SKM-1 treated with dmso at 0.1 percent for 144 hours (cell line): ENCODE results near the gene FCGR1A.
"Not testable (repeated sequence)": the region's sequence is repeated elsewhere in the genome, so short reads cannot be mapped to it uniquely, and the experiment has no call there.

Source experiments
- DNase-seq: peaks from one replicate; lab custom pipeline; 2025; ENCODE audit not compliant: unreplicated experiment; lab: John Stamatoyannopoulos, UW

Gene FCGR1A

DNA sequence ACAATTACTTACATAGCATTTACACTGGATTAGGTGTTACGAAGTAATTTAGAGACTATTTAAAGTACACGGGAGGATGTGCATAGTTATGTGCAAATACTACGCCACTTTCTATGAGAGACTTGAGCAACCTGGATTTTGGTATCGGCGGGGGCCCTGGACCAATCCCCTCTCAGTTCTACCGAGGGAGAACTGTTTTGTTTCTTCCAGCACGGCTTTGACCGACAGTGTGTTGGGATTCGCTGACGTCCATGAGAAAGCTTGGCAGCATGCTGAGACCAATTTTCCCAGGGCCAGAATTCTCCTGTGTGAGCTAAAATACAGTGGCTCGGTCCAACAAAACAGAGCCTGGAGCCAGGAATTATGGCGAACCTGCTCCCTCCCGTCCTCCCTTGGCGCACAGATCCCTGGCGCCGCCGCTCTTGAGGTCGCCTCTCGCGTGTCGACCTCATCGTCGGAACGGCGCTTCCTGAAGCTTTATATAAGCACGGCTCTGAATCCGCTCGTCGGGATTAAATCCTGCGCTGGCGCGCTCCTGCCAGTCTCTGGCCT lies 49.3 kb downstream of the FCGR1A start:
- DNase-seq = not testable (repeated sequence)

DNA sequence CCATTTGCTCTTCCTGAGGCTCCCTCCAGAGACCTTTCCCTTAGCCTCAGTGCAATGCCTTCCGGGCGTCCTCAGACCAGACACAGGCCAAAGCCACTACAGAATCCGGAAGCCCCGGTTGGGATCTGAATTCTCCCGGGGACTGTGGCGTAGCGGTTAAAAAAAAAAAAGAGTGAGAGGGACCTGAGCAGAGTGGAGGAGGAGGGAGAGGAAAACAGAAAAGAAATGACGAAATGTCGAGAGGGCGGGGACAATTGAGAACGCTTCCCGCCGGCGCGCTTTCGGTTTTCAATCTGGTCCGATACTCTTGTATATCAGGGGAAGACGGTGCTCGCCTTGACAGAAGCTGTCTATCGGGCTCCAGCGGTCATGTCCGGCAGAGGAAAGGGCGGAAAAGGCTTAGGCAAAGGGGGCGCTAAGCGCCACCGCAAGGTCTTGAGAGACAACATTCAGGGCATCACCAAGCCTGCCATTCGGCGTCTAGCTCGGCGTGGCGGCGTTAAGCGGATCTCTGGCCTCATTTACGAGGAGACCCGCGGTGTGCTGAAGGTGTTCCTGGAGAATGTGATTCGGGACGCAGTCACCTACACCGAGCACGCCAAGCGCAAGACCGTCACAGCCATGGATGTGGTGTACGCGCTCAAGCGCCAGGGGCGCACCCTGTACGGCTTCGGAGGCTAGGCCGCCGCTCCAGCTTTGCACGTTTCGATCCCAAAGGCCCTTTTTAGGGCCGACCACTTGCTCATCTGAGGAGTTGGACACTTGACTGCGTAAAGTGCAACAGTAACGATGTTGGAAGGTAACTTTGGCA lies 50.0 kb downstream of the FCGR1A start:
- DNase-seq = not testable (repeated sequence)

DNA sequence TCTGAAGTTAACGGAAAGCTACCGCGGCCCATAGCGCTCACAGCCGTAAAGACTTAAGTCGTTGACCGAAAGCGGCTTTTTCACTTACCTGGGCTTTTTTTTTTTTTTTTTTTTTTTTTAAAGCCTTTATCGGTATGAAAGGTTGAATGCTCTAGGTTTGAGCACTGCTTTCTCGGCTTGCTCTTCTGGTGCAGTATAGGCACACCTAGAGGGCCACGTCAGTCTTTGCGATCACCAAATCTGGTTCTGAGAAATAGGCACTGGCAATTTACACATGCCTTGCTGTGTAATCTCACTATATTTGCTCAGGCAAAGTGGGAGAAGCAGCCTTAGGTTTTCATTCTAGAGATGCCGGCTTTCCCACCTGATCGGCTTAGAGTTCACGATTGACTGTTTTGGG lies 50.6 kb downstream of the FCGR1A start:
- DNase-seq = not testable (repeated sequence)

DNA sequence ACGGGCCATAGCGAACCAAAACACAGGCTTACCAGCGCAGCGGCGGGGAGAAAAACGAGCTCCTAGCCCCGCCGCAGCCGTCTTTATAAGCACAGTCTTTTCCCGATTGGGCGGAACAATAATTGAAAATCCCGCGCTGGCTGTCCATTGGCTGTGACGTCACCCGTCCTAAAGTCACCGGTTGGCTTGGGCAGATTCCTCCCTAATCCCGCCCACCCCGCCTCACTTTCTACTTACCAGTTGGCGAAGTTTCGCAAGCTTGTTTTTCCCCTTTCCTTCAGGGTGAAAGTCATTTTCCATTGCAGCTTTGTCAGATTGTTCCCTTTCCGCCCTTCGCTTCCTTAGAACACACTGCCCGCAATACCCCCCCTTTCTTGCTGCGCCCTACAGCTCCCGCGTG lies 58.7 kb downstream of the FCGR1A start:
- not testable (repeated sequence) for DNase-seq
